Measurements from ENCODE around the gene PSMB5. TPM values are rescaled to one million over a fixed set of nuclear protein-coding genes. Genes with fewer than 3 reads are reported as not detected.
A peak's percentile ranks its signal among the peaks of the same experiment; 100 is the strongest.

The PSMB5 gene
- total and polyA plus RNA-seq, 2 of the 13 experiments (the other 11 are each of a cell fraction or from before 2014, with no cell fraction given) = 705 to 871 TPM

DNA sequence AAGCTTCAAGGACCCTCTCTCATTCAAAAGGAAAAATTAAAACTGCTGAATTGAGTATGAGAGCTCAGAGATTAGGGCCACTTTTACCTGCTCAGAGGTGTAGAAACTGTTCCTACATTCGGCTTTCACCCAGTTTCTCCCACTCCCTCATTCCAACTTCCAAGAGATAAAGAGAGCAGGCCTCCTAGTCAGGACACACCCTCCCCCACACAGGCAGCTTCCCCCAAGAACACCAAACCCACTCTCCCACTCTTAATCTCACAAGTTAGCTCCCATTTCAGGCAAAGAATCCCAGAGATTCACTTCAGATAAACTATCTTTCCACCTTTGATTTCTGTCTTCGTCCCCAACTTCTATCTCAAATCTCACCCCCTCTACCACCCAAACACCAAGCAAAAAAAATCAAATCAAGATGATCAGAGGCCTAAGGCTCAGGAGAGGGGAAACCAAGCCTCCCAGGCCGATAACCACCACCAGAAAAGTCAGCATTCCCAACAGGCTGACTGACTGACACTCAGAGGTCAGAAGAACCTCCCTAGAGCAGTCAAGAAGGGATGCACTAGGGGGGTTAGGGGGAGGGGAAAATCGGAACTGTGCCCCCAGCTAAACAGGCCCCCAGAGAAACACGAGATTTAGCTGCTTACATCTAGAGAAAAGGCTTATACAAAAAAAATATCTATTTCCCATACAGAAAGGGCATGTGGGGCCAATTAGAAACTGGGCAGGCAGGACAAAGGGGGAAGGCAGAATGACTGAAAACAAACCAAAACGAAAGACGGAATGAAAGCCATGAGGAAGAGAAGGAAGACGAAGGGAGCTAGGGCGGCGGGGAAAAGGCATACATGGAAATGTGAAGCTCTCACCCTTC lies 35.8 kb upstream of the PSMB5 start (continued):
- TF ChIP-seq, protein P1, sequence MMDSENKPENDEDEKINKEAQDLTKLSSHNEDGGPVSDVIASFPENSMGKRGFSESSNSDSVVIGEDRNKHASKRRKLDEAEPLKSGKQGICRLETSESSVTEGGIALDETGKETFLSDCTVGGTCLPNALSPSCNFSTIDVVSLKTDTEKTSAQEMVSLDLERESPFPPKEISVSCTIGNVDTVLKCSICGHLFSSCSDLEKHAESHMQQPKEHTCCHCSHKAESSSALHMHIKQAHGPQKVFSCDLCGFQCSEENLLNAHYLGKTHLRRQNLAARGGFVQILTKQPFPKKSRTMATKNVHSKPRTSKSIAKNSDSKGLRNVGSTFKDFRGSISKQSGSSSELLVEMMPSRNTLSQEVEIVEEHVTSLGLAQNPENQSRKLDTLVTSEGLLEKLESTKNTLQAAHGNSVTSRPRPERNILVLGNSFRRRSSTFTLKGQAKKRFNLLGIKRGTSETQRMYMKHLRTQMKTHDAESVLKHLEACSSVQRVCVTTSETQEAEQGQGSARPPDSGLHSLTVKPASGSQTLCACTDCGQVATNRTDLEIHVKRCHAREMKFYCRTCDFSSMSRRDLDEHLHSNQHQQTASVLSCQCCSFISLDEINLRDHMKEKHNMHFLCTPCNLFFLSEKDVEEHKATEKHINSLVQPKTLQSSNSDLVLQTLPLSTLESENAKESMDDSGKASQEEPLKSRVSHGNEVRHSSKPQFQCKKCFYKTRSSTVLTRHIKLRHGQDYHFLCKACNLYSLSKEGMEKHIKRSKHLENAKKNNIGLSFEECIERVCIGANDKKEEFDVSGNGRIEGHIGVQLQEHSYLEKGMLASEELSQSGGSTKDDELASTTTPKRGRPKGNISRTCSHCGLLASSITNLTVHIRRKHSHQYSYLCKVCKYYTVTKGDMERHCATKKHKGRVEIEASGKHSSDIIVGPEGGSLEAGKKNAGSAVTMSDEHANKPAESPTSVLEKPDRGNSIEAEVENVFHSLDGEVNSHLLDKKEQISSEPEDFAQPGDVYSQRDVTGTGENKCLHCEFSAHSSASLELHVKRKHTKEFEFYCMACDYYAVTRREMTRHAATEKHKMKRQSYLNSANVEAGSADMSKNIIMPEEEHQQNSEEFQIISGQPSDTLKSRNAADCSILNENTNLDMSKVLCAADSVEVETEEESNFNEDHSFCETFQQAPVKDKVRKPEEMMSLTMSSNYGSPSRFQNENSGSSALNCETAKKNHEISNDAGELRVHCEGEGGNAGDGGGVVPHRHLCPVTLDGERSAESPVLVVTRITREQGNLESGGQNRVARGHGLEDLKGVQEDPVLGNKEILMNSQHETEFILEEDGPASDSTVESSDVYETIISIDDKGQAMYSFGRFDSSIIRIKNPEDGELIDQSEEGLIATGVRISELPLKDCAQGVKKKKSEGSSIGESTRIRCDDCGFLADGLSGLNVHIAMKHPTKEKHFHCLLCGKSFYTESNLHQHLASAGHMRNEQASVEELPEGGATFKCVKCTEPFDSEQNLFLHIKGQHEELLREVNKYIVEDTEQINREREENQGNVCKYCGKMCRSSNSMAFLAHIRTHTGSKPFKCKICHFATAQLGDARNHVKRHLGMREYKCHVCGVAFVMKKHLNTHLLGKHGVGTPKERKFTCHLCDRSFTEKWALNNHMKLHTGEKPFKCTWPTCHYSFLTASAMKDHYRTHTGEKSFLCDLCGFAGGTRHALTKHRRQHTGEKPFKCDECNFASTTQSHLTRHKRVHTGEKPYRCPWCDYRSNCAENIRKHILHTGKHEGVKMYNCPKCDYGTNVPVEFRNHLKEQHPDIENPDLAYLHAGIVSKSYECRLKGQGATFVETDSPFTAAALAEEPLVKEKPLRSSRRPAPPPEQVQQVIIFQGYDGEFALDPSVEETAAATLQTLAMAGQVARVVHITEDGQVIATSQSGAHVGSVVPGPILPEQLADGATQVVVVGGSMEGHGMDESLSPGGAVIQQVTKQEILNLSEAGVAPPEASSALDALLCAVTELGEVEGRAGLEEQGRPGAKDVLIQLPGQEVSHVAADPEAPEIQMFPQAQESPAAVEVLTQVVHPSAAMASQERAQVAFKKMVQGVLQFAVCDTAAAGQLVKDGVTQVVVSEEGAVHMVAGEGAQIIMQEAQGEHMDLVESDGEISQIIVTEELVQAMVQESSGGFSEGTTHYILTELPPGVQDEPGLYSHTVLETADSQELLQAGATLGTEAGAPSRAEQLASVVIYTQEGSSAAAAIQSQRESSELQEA (CRISPR knock-in tag; IDR thresholded peaks at IDR 0.05; ENCODE audit: not compliant biosample characterization) = peak; percentile 6
- TF ChIP-seq ZNF337 (CRISPR knock-in tag; IDR thresholded peaks at IDR 0.05; ENCODE audit: borderline replicate concordance, low read depth) = 0 out of 2 replicates have a peak, but pooled peaks have one; percentile 59
- 0 out of 2 replicates have a peak, but pooled peaks have one; percentile 10 for TF ChIP-seq SP5 (CRISPR knock-in tag; IDR thresholded peaks at IDR 0.05; ENCODE audit: borderline replicate concordance, low read depth)
- peak; percentile 30; the same call in 1 of the 2 replicates for TF ChIP-seq ZNF619 (CRISPR knock-in tag; IDR thresholded peaks at IDR 0.05)
- no peak for TF ChIP-seq SIN3B (IDR thresholded peaks at IDR 0.05; ENCODE audit: low read length)
- TF ChIP-seq E2F2 (CRISPR knock-in tag; IDR thresholded peaks at IDR 0.05; ENCODE audit: borderline replicate concordance) = no peak
- TF ChIP-seq TEAD3 (CRISPR knock-in tag; optimal IDR thresholded peaks at IDR 0.05; ENCODE audit: borderline replicate concordance) = peak; percentile 40
- TF ChIP-seq PAX8 (CRISPR knock-in tag; IDR thresholded peaks at IDR 0.05; ENCODE audit: borderline replicate concordance) = 0 out of 2 replicates have a peak, but pooled peaks have one; percentile 75
- no peak for TF ChIP-seq ZKSCAN1 (IDR thresholded peaks at IDR 0.05; ENCODE audit: low read length)
- TF ChIP-seq, protein P2, sequence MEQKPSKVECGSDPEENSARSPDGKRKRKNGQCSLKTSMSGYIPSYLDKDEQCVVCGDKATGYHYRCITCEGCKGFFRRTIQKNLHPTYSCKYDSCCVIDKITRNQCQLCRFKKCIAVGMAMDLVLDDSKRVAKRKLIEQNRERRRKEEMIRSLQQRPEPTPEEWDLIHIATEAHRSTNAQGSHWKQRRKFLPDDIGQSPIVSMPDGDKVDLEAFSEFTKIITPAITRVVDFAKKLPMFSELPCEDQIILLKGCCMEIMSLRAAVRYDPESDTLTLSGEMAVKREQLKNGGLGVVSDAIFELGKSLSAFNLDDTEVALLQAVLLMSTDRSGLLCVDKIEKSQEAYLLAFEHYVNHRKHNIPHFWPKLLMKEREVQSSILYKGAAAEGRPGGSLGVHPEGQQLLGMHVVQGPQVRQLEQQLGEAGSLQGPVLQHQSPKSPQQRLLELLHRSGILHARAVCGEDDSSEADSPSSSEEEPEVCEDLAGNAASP (CRISPR knock-in tag; IDR thresholded peaks at IDR 0.05; ENCODE audit: borderline replicate concordance) = no peak
- TF ChIP-seq POLR2G (IDR thresholded peaks at IDR 0.05; ENCODE audit: low read depth, low read length) = 0 out of 2 replicates have a peak, but pooled peaks have one; percentile 0
- peak; percentile 22; the same call in 1 of the 2 replicates for TF ChIP-seq ZNF777 (CRISPR knock-in tag; IDR thresholded peaks at IDR 0.05)
- TF ChIP-seq SRSF1 (optimal IDR thresholded peaks at IDR 0.05; ENCODE audit: low read depth, low read length) = no peak
- 0 out of 2 replicates have a peak, but pooled peaks have one; percentile 23 for TF ChIP-seq JUND (CRISPR knock-in tag; IDR thresholded peaks at IDR 0.05)
- TF ChIP-seq ZNF530 (CRISPR knock-in tag; IDR thresholded peaks at IDR 0.05; ENCODE audit: low read depth) = peak; percentile 14; the same call in 1 of the 2 replicates
- TF ChIP-seq TFDP1 (CRISPR knock-in tag; IDR thresholded peaks at IDR 0.05; ENCODE audit: borderline replicate concordance) = 0 out of 2 replicates have a peak, but pooled peaks have one; percentile 45
